UCSD-AML1 (cell line): Measurements from ENCODE around the gene CISD3.

Source experiments
- DNase-seq: peaks from one replicate; lab custom pipeline; 2025; ENCODE audit not compliant: unreplicated experiment; lab: John Stamatoyannopoulos, UW

Gene CISD3

DNA sequence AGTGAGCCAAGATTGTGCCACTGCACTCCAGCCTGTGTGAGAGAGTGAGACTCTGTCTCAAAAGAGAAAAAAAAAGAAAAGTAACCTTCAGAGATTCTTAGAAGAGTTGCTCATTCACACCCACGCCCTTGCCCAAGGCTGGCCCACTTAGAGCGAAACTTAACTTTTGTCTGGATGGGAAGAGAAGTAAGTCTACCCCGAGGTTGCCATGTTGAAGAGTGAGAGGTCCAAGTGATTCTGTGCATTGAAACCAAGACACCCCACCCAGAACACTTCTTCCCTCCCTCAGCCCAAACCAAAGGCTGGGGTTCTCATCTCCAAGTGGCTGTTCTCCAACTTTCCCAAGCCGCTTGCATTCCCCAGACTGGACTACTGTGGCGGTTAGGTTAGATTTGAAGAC is 2.4 kb upstream of the CISD3 start:
- no peak for DNase-seq

DNA sequence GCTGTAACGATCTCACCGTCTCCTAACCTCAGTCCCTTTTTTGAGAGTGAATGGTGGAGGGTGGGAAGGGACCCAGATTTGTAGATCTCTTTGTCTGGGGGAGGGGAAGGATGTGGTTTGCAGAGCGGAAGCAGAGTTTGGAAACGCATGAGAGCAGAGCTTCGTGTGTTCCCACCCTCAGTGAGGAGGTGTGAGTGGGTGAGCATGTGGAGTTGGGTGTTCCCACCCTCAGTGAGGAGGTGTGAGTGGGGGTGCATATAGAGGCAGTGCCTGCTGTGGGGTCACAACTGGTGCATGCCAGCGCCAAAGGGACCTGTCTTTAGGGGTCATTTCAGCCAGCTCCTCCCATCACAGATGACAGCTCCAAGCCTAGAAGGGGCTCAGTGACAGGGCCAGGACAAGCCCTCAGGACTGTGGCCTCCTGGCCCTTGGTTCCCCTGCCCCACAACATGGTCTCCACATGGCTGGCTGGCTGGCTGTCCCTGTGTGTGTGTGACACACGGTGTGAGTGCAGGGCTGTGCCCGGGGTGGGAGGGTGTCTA is 1.8 kb upstream of the CISD3 start:
- peak; percentile 67 for DNase-seq

DNA sequence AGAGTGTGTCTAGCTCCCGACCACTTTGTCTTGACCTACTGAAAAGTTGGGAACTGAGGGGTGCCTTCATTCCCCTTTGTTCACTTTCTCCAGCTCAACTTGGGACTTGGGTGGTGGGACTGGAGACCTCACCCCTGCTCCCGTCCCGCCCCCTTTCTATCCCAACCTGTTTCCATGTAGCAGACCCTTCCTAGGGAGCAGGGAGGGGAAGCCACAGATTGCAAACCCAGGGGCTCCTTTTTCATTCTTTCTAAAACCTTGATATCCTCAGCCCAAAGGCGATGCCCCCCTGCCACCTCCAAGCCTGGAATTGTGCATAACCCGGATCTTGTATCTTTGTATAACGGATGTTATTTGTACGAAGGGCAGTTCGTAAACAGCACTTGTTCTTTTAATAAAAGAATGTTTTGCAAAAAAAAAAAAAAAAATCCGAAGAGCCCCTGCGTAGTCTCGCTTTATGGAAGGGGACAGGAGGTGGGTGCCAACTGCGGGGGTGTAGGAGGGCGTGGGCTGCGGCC is 714 bp upstream of the CISD3 start:
- DNase-seq = no peak

DNA sequence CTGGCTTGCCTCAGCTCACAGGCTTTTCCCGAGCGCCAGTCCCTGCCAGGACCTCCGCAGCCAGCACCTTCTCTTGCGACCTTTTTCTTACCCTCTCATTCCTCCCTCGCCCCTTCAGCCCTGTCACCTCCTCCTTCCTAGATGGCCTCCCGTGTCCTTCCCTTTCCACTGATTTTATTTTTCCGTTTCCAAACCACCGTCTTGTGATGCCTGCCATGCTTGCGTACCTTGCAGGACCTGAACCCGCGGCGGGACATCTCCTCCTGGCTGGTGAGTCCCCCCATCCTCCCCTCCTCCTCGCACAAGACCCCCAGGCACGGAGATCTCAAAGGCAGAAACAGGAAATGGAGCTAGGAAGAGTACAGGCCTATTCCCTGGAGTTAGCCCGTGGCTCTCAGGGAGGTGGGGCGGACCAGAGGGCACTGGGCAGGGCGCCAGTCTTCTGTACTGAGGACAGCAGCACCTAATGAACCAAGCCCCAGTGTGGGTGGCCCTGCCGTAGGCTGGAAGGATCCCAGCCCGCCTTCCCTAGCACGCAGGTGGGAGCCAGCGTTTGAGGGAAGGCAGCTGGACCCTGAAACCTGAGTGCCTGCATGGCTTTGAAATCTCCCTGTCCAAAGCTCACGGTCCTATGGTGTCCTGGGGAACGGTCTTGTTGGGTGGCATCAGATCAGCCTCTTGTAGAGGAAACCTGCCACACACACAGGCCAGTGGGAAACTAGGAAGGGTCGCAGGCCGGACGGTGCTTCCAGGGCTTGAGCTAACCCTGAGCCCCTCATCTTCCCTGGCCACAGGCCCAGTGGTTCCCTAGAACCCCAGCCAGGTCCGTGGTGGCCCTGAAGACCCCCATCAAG is 612 bp downstream of the CISD3 start:
- peak; percentile 52 for DNase-seq

DNA sequence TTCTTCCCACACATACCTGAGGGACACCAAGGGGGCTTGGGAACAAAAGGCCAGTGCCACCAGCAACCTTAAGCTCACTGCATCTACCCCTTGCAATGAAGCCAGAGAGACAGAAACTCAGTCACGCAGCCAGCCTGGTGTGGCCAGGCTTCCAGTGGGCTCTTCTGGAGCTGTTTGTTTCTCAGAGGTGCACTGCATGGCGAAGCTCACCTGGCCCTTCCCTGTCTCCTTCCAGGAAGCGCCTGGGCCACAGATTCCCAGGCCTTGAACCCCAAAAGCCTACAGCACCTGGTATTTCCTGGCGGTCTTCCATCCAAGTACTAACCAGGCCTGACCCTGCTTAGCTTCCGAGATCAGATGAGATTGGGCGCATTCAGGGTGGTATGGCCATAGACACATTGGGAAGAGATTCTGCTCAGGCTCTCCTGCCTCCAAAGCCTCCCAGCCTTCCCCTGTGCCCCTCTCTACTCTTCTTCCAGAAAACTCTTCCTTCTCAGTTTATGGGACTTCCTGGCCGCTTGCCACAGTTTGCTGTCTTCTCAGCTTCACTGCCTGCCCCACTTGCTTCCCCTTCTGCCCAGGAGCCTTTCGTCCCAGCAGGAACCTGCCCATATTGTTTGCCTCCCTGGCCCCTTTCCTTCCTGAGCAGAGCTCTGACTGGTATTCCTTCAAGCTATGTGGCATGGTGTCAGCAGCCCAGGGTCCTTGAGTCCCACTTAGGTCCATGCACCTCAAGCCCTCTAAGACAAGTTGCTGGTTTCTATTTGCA is 1.6 kb downstream of the CISD3 start:
- DNase-seq = peak; percentile 50

DNA sequence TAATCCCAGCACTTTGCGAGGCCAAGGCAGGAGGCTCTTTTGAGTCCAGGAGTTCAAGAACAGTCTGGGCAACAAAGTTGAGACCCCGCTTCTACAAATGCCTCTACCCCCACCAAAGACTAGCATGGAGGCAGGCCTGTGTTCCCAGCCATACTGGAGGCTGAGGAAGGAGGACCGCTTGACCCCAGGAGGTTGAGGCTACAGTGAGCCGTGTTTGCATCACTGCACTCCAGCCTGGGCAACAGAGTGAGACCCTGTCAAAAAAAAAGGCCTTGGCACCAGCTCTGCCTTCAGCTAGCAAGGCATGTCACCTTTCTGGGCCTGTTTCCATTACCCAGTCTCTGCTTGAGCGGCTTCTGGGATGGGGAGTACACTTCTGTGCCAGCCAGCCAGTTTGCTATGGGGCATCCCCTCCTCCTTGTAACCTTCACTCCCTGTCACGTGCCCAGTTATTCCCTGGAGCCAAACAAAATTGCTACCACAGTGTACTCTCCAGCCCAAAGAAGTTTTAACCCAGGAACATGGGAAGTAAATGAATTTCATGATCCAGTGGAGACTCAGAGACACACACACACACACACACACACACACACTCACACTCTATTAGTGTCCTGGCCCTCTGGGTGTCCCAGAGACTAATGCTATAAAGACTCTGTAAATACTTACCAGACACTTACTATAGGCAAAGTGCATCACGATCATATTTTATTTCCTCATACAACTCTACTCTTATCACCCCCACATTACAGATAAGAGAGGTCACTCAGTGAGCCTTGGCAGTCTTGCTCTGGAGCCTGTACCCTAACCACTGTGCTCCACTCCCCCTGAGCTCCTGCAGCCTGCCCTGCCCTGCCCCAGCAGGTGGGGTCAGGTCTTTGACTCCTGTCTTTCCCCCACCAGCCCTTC is 2.5 kb downstream of the CISD3 start:
- no peak for DNase-seq

DNA sequence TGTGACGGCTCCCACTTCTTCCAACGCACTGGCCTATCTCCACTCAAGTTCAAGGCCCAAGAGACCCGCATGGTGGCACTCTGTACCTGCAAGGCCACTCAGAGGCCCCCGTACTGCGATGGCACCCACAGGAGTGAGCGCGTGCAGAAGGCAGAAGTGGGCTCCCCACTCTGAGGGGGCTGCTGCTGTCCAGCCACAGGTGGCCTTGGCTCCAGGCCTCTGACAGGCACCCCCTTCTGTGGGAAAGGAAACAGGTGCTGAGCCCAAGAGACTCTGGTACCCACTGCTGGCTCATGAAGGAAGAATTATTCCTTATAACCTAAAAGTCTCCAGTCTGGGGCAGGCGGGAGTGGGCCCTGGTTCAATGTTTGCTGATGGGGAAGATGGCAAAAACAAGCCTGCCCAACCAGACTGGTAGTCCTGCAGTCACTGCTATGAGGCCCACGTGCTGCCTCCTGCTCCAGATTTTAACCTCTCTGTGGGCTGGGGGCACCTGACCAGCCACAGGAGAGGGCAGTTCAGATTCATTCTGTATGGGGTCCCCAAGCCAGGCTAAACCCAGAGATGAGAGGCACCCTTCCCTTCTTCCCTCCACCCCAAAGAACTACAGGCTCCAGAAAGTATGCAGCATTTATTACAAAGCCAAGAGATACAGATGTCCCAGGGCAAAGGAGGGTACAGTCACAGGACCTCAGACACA is 3.3 kb downstream of the CISD3 start:
- no peak for DNase-seq

DNA sequence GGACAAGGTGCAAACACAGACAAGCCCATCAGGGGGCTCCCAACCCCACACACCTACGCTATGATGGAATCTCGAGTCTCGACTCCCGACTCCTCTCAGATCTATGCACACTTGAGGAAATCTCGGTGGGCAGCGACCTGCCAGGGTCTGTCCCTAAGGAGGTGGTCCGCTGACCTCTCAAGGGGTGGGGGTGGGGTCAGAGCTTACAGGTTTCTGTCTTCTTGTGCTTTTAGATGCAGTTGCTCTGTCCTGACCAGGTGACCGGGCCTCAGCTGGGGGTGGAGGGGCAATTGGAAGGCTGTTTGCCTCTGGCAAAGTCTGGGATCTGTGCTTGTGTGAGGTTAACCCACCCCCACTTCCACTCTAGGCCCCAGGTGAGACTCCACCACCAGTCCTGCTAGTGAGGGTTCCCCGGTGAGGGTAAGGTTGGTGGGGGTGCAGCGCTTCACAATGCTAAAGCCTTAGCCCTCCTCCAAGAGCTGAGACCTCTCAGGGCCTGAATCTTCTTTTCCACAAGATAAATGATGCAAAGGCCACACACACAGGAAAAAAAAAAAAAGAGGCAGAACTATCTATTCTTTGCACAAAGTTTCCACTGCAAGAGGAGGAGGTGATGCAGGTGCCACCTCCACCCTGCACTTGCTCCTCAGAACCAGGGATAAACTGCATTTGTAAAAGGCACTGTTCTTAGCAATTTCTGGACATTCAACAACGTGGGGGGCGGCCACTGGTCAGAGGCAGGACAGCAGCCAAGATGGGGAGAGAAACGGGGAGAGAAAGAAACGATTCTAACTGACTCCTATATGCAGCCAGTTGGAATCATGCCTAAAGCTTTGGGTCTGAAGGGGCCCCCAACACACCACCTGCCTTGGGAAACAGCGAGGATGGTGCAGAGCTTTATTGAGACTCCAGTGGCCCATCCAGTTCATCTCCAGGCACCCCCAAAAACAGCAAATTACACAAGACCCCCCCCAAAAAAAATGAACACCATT is 4.1 kb downstream of the CISD3 start:
- no peak for DNase-seq

DNA sequence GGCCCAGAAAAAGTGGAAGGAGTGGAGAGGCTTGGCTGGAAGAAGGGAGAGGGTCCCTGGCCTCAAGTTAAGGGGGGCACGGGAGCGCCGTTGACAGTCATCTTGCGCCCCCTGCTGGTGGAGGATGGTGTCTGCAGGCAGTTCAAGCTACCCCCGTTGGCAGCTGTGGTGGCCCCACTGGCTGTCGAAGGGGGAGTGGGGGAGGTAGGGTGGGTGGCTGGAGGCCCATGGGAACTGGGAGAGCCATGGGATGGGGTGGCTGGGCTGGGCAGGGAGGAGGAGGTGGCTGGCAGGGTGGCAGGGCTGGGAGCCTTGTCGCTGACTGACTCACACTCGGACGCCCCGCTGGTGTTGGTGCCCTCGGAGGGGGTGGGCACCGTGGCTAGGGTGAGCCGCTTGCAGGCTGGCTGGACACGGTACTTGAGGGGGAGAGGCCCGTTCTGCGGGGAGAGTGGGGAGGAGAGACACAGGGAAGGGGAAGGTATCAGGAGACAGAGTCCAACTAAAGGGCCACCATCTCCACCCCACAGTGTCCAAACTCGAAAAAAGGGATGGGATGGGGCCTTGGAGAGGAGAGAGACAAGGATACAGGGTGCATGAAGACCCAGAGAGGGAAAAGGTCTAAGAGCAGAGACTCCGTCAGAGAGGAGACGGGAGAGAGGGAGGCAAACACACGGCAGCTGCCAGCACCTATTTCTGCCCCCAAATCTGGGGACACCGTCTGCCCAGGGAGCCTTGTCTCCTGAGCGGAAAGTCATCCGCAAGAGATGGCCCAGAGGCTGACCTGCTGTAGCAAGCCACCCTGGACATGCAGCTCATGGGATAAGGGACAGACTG is 5.2 kb downstream of the CISD3 start:
- DNase-seq = peak; percentile 46

DNA sequence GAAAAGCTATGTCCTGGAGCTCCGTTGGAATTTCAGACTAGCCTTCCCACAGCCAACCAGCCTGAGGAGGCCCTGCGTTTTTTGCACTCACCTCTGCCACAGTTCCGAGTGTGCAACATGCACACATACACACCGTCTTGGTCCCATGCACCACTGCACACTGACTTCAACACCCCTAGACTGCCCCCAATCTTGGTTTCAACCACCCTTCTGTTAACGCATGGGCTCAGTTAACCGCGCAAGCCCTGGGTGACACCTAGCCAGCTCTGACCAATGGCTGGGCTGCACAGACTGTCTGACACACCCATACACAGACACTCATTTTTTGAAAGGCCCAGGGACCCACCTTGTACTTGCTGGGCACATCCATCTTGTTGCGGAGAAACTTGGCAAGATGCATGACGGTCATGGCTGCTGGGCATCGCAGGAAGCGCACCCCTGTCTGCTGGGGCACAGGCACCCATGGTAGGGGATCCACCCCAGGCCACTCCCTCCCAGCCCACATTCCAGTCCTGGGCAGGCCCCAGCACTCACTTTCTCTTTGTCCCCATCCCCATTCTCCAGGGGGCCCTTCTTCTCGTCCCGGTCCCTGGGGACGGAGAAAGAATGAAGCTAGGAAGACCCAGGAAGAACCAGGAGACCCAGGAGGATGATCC is 8.0 kb downstream of the CISD3 start:
- DNase-seq = no peak

DNA sequence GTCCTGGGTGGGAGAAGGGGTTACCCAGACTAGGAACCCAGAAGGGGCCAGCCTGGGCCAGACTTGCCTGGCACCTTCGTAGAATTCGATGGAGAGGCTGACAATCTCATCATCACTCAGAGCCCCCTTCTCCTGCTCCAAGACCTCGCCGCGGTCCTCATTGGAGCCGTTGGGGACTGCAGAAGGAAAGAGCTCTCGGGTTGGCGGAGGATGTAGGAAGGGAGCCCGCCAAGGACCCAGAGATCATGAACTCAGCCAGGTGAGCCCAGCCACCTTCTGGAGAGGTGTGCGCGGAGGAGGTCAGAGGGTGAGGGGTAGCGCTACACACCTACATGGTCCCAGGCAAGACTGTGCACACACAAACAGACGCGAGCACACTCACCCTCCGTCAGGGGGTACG is 8.5 kb downstream of the CISD3 start:
- no peak for DNase-seq

DNA sequence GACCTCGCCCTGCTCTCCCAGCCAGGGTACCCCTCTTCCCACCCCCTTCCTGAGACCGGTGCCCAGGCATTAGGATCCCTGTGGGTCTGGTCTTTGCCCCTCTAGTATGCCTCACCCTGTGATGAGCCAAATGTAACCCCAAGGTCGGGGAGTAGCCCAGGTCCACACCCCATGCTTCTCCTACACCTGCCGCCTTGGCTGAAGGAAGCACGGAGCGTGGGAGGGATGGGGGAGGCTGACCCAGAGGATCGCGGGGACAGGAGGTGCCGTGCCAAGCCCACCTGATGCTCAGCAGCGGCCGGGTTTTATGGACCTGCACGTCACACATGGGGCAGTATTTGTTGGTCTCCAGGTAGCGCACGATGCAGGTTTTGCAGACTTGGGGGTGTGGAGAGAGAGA is 9.2 kb downstream of the CISD3 start:
- DNase-seq = no peak

DNA sequence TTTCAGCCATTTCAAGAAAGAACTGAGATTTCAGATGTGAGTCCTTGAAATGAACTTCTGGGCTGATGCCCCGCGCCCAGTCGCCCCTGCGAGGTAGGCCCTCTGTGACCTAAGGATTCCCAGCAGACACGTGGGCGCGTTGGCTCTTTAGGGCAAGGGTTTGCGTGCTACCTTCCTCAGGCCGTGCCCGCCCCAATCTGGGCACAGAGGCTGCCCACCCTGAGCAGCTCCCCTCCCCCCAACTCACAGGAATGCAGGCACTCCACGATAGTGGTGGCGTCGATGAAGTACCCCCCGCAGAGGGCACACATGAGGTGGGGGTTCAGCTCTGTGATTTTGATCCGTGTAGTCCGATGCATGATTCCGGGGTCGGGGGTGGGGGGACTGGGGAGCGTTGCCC is 9.9 kb downstream of the CISD3 start:
- no peak for DNase-seq

DNA sequence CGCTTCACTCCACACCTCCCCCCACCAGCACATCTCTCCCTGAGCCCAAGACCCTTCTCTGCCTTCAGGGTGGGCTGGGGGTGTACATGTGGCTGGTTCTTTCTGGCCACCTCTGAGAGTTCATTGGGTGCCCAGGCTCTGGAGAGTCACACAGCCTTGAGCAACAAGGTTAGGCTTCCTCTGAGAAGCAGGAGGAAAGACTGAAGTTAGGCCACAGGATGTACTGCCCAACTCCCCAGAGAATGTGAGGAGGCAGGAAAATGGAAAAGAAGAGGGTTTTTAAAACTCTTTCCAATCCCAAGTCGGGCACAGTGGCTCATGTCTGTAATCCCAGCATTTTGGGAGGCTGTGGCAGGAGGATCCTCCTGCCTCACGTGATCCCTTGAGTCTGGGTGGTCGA is 10.7 kb downstream of the CISD3 start:
- no peak for DNase-seq

DNA sequence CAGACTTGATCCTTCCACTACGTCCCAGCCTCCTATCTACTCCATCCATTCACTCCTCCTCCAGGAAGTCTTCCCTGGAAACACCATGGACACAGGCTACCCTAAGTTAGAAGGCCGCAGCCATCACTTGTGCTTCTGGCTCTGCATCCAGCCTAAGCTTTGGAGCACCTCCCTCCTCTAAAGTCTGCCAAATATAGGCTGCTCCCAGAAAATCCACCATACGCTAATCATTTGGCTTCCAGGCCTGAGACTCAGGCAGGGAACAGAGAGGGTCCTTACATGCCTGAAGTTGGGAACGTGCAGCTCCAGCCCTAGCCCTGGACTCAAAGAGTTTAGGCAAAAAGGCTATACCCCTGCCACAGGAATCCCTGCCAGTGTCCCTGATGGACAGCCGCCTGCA is 11.3 kb downstream of the CISD3 start:
- DNase-seq = no peak

DNA sequence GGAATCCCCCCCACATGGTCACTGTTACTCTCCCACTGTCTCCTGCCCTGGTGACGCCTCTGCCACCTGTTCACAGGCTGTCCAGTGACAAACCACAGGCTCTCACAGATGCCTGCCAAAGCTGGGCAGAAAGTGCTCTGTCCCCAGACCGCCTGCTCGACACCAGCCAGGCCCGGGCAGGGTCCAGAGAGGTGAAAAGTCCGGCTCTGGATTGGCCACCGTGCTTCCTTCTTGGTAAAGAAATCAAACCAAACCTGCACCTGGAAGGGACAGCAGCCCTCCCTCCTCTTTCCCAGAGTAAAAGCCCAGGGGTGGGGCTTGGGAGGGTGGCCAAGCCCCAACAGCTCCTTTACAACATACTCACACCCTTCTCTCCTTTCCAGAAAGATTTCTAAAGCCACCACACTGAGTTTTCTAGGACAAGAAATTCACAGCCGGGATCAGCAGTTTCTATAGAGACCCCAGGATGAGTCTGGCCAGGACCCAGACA is 11.8 kb downstream of the CISD3 start:
- no peak for DNase-seq
